PC-3 (cell line): ENCODE measurements around the gene SH3BP5.

Source experiments
- CTCF ChIP-seq: fragments of 300-600 bp; sonication (generic); conservative IDR thresholded peaks from 2 replicates; pipeline ENCODE4 v1.5.1; 2017; ENCODE audit warnings: antibody characterized with exemption, low read depth, mild to moderate bottlenecking, low read length
- EZH2phosphoT487 ChIP-seq: fragments of 300-600 bp; sonication (generic); IDR thresholded peaks from 2 replicates; pipeline ENCODE4 v1.6.1; 2018; ENCODE audit warnings: mild to moderate bottlenecking, antibody characterized with exemption, low read length, borderline replicate concordance

- no peak for TF ChIP-seq CTCF
- TF ChIP-seq EZH2phosphoT487 = no peak
These were observed 29.3 kb upstream of the SH3BP5 start for GRCh38 chr3:15361494-15362214.
